Gastrocnemius medialis (tissue), 4 donors: ENCODE measurements around the gene PCYT2. TPM values are rescaled to one million over a fixed set of nuclear protein-coding genes. Genes with fewer than 3 reads are reported as not detected.

Experiments used
- ATAC-seq, 2 donors: fragments of 150-250 bp; one replicate each; pipeline ENCODE4 v1.9.1; 2016
- DNase-seq, 2 donors: peaks; one replicate each; pipeline ENCODE4 v3.0.0-alpha.2; 2019
- H3K27ac ChIP-seq, 4 donors: fragments of 200-600 bp; sonication (generic); 1 replicate in 1 of 4; 2 replicates in 3 of 4; pipeline ENCODE4 v1.5.1; 2016 to 2018; ENCODE audit warnings: mild to moderate bottlenecking in 2 of 4, moderate library complexity in 1 of 4
- H3K27me3 ChIP-seq, 3 donors: fragments of 200-600 bp; sonication (generic) in 2 of 3; 1 replicate in 1 of 3; 2 replicates in 2 of 3; pipeline versions ENCODE4 v1.5.1 to v1.6.0; 2016 to 2019; ENCODE audit warnings: mild to moderate bottlenecking in 1 of 3, moderate library complexity in 1 of 3
- H3K36me3 ChIP-seq, 2 donors: fragments of 200-600 bp; sonication (generic) in 1 of 2; one replicate each; pipeline ENCODE4 v1.5.1; 2017 to 2018
- H3K4me1 ChIP-seq, 2 donors: fragments of 200-600 bp; sonication (generic) in 1 of 2; one replicate each; pipeline ENCODE4 v1.5.1; 2016 to 2017; ENCODE audit warnings: mild to moderate bottlenecking in 2 of 2
- H3K4me3 ChIP-seq, 4 donors: fragments of 200-600 bp; sonication (generic) in 3 of 4; 1 replicate in 1 of 4; 2 replicates in 3 of 4; pipeline ENCODE4 v1.5.1; 2016 to 2019; ENCODE audit warnings: mild to moderate bottlenecking in 2 of 4
- H3K9me3 ChIP-seq, 3 donors: fragments of 200-600 bp; sonication (generic) in 2 of 3; 1 replicate in 1 of 3; 2 replicates in 2 of 3; pipeline ENCODE4 v1.5.1; 2016 to 2019
- CTCF ChIP-seq, 5 experiments: fragments of 450-650 bp in 3 of 5; fragments of 200-600 bp in 2 of 5; sonication (generic) in 2 of 5; IDR thresholded peaks in 4 of 5; conservative IDR thresholded peaks in 1 of 5; 1 replicate in 4 of 5; 2 replicates in 1 of 5; pipeline ENCODE4 v1.5.1; 2016 to 2019; ENCODE audit warnings: antibody characterized with exemption in 5 of 5, mild to moderate bottlenecking in 3 of 5, moderate library complexity in 3 of 5
- POLR2A ChIP-seq, 2 donors: fragments of 450-650 bp; IDR thresholded peaks; one replicate each; pipeline ENCODE4 v1.6.1; 2017; ENCODE audit warnings: antibody characterized with exemption in 2 of 2, mild to moderate bottlenecking in 2 of 2, moderate library complexity in 2 of 2
- in situ Hi-C, 4 donors: fragments of 200-750 bp; cut with MboI; loops; one replicate each; pipeline versions ENCODE4 v1.15.0 to v1.8.0; 2017; ENCODE audit warnings: low sequenced_read_pairs in 4 of 4
- intact Hi-C: fragments of 100-400 bp; cut with DNase I; formaldehyde crosslinking; loops from one replicate; pipeline ENCODE4 v1.15.1; 2023; ENCODE audit warnings: low total_unique reads
- total RNA-seq, 4 donors: library from RNA; depleted of rRNA; stranded (reverse); fragments of >200 nt; gene quantifications; one replicate each; pipeline versions ENCODE4 v1.1.0 to v1.2.3, GENCODE V29; 2016

The PCYT2 gene
- total RNA-seq, 4 donors from 2014 or later = 22.6 to 44.8 (median 37.1) TPM

GRCh38 chr17:81884520-81884919, 26.7 kb downstream of the PCYT2 start:
- TF ChIP-seq CTCF (IDR thresholded peaks at IDR 0.05 in 4 of 5, conservative IDR thresholded peaks at IDR 0.05 in 1 of 5) = no peak
- TF ChIP-seq POLR2A (IDR thresholded peaks at IDR 0.05) = no peak
- peaks cover 0 to 56% of the 10 kb centered on the region in 2 donors for H3K36me3 ChIP-seq
- no peaks in the 10 kb centered on the region for H3K27me3 ChIP-seq
- peak overlapping the region; percentile 92 to 98 (median 97) for H3K27ac ChIP-seq
- DNase-seq = no peak
- in situ Hi-C loops (no loop called here), intact Hi-C loops (no loop called here)
- ATAC-seq = no peak
- peaks cover 24 to 29% of the 10 kb centered on the region in 2 donors for H3K4me1 ChIP-seq
- H3K4me3 ChIP-seq = no peak overlapping the region
- no peaks in the 10 kb centered on the region for H3K9me3 ChIP-seq

- ATAC-seq (no peak), DNase-seq (no peak)
- no peak overlapping the region for H3K4me3 ChIP-seq
- H3K9me3 ChIP-seq = no peaks in the 10 kb centered on the region
- in situ Hi-C loops (no loop called here), intact Hi-C loops (no loop called here)
- H3K27ac ChIP-seq = no peak overlapping the region
- no peaks in the 10 kb centered on the region for H3K27me3 ChIP-seq
- H3K4me1 ChIP-seq = no peaks in the 10 kb centered on the region
- no peak for TF ChIP-seq POLR2A (IDR thresholded peaks at IDR 0.05)
- no peak for TF ChIP-seq CTCF (IDR thresholded peaks at IDR 0.05 in 4 of 5, conservative IDR thresholded peaks at IDR 0.05 in 1 of 5)
- peaks cover 0 to 42% of the 10 kb centered on the region in 2 donors for H3K36me3 ChIP-seq
Measured at GRCh38 chr17:81879121-81879520, 32.1 kb downstream of the PCYT2 start.

- Histone ChIP-seq H3K4me3 (no peak overlapping the region), H3K27me3 (no peaks in the 10 kb centered on the region), H3K9me3 (no peaks in the 10 kb centered on the region), H3K27ac (no peak overlapping the region), H3K4me1 (no peaks in the 10 kb centered on the region), H3K36me3 (peaks cover 0 to 42% of the 10 kb centered on the region in 2 donors)
- no peak for DNase-seq
- ATAC-seq = no peak
- in situ Hi-C loops = no loop called here
- TF ChIP-seq POLR2A (IDR thresholded peaks at IDR 0.05) = no peak
- no peak for TF ChIP-seq CTCF (IDR thresholded peaks at IDR 0.05 in 4 of 5, conservative IDR thresholded peaks at IDR 0.05 in 1 of 5)
- intact Hi-C loops = no loop called here
Measured at GRCh38 chr17:81878294-81878693, 32.9 kb downstream of the PCYT2 start.

GRCh38 chr17:81877569-81877968, 33.6 kb downstream of the PCYT2 start:
- Histone ChIP-seq H3K9me3 (no peaks in the 10 kb centered on the region), H3K27me3 (no peaks in the 10 kb centered on the region), H3K27ac (no peak overlapping the region), H3K36me3 (peaks cover 0 to 38% of the 10 kb centered on the region in 2 donors), H3K4me1 (peaks cover under 1 to 4% of the 10 kb centered on the region in 2 donors), H3K4me3 (no peak overlapping the region)
- in situ Hi-C loops = no loop called here
- intact Hi-C loops = no loop called here
- TF ChIP-seq CTCF (IDR thresholded peaks at IDR 0.05 in 4 of 5, conservative IDR thresholded peaks at IDR 0.05 in 1 of 5) (no peak), POLR2A (IDR thresholded peaks at IDR 0.05) (no peak)
- ATAC-seq (no peak), DNase-seq (no peak)
